Measurements from ENCODE around the gene CXCL9.

The CXCL9 gene

DNA sequence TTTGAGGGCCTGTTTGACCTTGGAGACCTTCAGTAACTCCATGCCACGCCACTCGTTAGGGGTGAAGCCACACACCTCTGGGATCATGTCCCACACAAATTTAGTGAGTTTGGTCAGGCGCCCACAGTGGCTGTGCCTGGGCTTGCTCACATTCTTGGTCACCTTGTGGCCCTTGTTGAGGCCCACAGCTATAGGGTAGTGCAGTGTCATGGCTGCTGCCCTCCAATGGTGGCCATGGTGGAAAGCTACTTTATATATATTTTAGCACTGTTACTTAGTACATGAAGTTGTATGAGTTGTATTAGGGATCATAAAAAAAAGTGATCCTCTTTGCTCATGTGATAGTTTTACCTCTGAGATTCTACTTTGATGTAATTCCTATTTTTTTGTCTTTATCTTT lies 29.5 kb upstream of the CXCL9 start:
- DNase-seq (ENCODE audit: extremely low read depth, low read depth) = no peak
- no peak for TF ChIP-seq CTCF (IDR thresholded peaks at IDR 0.05; ENCODE audit: low read depth, low read length, missing control alignments)
- no peak overlapping the region for H3K4me3 ChIP-seq (replicated peaks; ENCODE audit: low read depth, low read length)

DNA sequence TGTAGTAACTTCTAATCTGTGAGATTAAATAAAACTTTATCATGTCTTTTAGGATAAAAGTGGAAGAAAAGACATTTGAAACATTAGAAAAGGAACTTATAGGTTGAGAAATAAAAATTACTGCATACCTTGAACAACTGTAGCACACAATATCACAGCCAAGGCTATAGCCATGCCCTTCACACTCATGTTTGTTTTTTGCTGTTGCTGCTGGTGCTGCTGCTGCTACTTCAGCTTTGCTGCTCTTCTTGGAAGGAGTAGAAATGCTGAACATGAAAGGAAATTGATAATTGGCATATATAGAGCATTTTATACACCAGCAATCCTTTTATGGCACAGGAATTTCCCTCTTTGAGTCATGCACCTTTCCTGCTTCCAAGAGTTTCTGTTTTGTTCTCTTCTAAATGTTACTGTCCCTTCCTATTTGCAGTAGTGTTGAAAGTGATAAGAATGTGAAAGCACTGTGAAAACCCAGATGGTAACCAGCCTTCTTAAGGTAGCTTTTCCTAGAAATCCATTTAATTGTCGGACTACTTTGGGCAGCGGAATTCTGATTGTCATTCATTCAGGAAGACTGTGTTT lies 28.6 kb upstream of the CXCL9 start, which contains the start of gene CXCL11:
CXCL11 (minus strand) TSS at position 272 of the 582 bp plus-strand sequence; CDS start at position 189, 83 bp downstream.
- TF ChIP-seq CTCF (IDR thresholded peaks at IDR 0.05; ENCODE audit: low read depth, low read length, missing control alignments) = no peak
- no peak within 1 kb of the TSS for H3K4me3 ChIP-seq (replicated peaks; ENCODE audit: low read depth, low read length)
- no peak for DNase-seq (ENCODE audit: extremely low read depth, low read depth)

GRCh38 chr4:76035141-76035540 lies 27.8 kb upstream of the CXCL9 start:
- no peak for TF ChIP-seq CTCF (IDR thresholded peaks at IDR 0.05; ENCODE audit: low read depth, low read length, missing control alignments)
- no peak for DNase-seq (ENCODE audit: extremely low read depth, low read depth)
- H3K4me3 ChIP-seq (replicated peaks; ENCODE audit: low read depth, low read length) = no peak overlapping the region

- DNase-seq (ENCODE audit: extremely low read depth, low read depth) = no peak
- TF ChIP-seq CTCF (IDR thresholded peaks at IDR 0.05; ENCODE audit: low read depth, low read length, missing control alignments) = no peak
- no peak overlapping the region for H3K4me3 ChIP-seq (replicated peaks; ENCODE audit: low read depth, low read length)
These were observed 22.0 kb upstream of the CXCL9 start for GRCh38 chr4:76029300-76029699.

- DNase-seq (ENCODE audit: extremely low read depth, low read depth) = no peak
- H3K4me3 ChIP-seq (replicated peaks; ENCODE audit: low read depth, low read length) = no peak overlapping the region
- TF ChIP-seq CTCF (IDR thresholded peaks at IDR 0.05; ENCODE audit: low read depth, low read length, missing control alignments) = no peak
These were observed 21.0 kb upstream of the CXCL9 start for GRCh38 chr4:76028350-76028765.

DNA sequence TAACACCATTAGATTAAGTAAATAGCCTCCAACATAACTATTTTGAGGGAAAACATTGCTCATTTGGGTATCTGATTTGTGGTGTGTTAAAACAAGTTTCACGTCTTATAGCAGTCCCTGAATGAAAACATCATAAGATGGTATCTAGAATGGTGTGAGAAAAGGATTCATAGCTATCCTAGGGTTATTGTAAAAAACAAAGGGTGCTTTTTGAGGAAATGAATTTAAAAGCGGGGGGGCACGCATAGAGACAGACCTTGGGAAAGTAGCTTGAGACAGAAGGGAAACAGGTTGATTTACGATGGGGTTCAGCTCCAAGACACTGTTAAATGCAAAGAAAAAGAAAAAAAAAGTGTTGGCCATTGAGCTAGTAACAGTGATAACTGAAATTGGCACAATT lies 16.8 kb upstream of the CXCL9 start:
- H3K4me3 ChIP-seq (replicated peaks; ENCODE audit: low read depth, low read length) = no peak overlapping the region
- TF ChIP-seq CTCF (IDR thresholded peaks at IDR 0.05; ENCODE audit: low read depth, low read length, missing control alignments) = no peak
- DNase-seq (ENCODE audit: extremely low read depth, low read depth) = no peak

DNA sequence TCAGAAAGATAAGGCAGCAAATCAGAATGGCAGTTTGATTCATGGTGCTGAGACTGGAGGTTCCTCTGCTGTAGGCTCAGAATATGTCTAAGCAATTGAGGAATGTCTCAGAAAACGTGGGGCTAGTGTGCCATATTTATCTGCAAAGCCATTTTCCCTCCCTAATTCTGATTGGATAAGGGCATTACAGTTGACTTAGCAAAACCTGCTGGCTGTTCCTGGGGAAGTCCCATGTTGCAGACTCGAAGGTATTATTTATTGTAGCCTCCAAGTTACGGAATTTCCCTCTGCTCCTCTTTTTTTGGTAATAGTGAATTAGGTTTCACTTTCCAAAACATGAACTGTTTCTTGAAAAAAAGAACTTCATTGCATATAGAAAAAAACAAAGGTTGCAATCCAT lies 16.1 kb upstream of the CXCL9 start, which contains the start of gene CXCL10:
CXCL10 (minus strand) TSS at position 109 of the 400 bp plus-strand sequence; CDS start at position 43, 66 bp downstream.
- TF ChIP-seq CTCF (IDR thresholded peaks at IDR 0.05; ENCODE audit: low read depth, low read length, missing control alignments) = no peak

More for the DNA sequence above, 16.1 kb upstream of the CXCL9 start, which contains the start of gene CXCL10:
- H3K4me3 ChIP-seq (replicated peaks; ENCODE audit: low read depth, low read length) = no peak within 1 kb of the TSS
- no peak for DNase-seq (ENCODE audit: extremely low read depth, low read depth)

All from HFF-Myc (cell line).